ENCODE measurements around the gene MS4A1. TPM values are rescaled to one million over a fixed set of nuclear protein-coding genes. Genes with fewer than 3 reads are reported as not detected.

Gene MS4A1
- polyA plus RNA-seq, 1 of the 3 experiments (the other 2 are of a cell fraction): not detected

DNA sequence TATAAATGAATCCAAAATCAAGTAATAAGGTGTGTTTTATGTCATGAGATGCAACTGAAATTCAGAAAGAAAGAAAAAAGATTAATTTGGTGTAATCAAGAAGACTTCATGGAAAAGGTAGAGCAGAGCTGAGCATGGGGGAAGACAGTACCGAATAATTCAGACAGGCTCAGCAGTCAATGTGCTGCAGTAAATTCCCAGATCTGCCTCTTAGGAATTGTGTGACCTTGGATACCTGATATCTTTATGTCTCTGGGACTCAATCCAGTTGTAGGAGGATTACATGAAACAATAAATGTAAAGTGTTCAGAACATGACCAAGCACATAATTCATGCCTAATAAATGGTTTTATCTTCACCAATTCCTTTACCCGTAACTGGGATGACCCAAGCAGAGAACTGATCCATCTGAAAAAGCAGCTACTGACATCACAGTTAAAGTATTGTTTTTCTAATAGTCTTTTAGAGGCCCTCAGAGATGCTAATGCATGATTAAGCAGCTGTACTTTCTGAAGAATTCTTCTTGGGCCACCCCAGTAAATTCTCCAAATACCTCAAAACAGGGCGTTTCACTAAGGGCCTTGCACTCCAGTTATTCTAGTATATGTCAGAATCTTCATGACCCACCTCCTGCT, 44.7 kb downstream of the MS4A1 start:
- H3K27me3 ChIP-seq (ENCODE audit: insufficient read depth): no peaks in the 10 kb centered on the region
- TF ChIP-seq NFIC (IDR thresholded peaks at IDR 0.05; ENCODE audit: borderline replicate concordance): no peak
- TF ChIP-seq RCOR1 (IDR thresholded peaks at IDR 0.05; ENCODE audit: low read length): no peak
- 2% methylated on average over 3 of the region's 3 CpGs for WGBS (ENCODE audit: low lambda C conversion rate)

DNA sequence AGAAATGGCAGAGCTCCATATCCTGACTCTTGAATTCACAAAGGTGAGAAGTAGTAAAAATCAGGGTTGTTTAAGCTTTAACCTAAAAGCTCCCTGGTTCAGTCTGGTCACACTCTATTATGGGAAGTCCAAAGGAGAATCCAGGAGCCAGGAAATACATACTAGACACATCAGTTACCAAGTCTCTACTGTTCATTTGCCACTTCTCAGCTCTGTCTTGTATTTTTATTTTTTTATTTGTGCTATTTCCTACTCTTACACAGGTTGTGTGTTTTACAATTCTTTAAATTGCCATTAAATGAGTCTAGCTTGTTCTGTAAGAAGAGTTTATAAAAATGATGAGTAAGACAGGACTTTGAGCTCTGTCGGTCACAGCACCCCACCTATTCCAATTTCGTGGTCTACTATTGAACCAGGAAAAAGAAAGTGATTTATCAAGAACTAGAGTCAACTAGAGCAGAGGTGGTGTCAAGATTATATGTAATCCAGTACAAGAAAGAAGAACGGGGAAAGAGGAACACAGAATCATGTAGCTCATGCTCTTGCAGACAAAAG, 46.7 kb downstream of the MS4A1 start:
- no peak overlapping the region for H2AFZ ChIP-seq (ENCODE audit: low read depth)
- no peak overlapping the region for H3K9ac ChIP-seq
- WGBS (ENCODE audit: low lambda C conversion rate): under 1% methylated on average over 3 of the region's 3 CpGs
- H3K4me3 ChIP-seq (ENCODE audit: low read depth in 2 of 2, low read length in 1 of 2): no peak overlapping the region
- H3F3A ChIP-seq (replicated peaks; ENCODE audit: insufficient read depth): no peaks in the 10 kb centered on the region
- DNase-seq: no peak
- CTCF ChIA-PET: no interaction called here
- H3K4me1 ChIP-seq (ENCODE audit: control insufficient read depth in 1 of 2, insufficient read depth in 2 of 2, low read depth in 1 of 2, low read length in 1 of 2): no peaks in the 10 kb centered on the region
- H3K36me3 ChIP-seq (replicated peaks in 1 of 2; ENCODE audit: control insufficient read depth in 1 of 2, insufficient read depth in 2 of 2, low read length in 1 of 2): no peaks in the 10 kb centered on the region
- H3K79me2 ChIP-seq (ENCODE audit: insufficient read depth): no peaks in the 10 kb centered on the region
- no peak overlapping the region for H3K4me2 ChIP-seq
- no peaks in the 10 kb centered on the region for H3K27me3 ChIP-seq (ENCODE audit: insufficient read depth)
- no peaks in the 10 kb centered on the region for H3K9me2 ChIP-seq
- TF ChIP-seq RFX5 (IDR thresholded peaks at IDR 0.05; ENCODE audit: low read length): no peak
- TF ChIP-seq, protein P1, sequence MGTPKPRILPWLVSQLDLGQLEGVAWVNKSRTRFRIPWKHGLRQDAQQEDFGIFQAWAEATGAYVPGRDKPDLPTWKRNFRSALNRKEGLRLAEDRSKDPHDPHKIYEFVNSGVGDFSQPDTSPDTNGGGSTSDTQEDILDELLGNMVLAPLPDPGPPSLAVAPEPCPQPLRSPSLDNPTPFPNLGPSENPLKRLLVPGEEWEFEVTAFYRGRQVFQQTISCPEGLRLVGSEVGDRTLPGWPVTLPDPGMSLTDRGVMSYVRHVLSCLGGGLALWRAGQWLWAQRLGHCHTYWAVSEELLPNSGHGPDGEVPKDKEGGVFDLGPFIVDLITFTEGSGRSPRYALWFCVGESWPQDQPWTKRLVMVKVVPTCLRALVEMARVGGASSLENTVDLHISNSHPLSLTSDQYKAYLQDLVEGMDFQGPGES (IDR thresholded peaks at IDR 0.05; ENCODE audit: low read depth, low read length): no peak
- TF ChIP-seq FOXM1 (IDR thresholded peaks at IDR 0.05; ENCODE audit: low read depth): no peak
- no peak for TF ChIP-seq YY1 (IDR thresholded peaks at IDR 0.05; ENCODE audit: low read depth)
- POLR2A ChIA-PET: no interaction called here
- H3K9me3 ChIP-seq: no peaks in the 10 kb centered on the region
- H4K20me1 ChIP-seq (ENCODE audit: insufficient read depth): no peaks in the 10 kb centered on the region
- no peak overlapping the region for H3K27ac ChIP-seq (ENCODE audit: low read depth in 2 of 2, low read length in 1 of 2)

More for the DNA sequence above, 44.7 kb downstream of the MS4A1 start:
- Histone ChIP-seq H3K9me3 (no peaks in the 10 kb centered on the region), H3K4me3 (ENCODE audit: low read depth in 2 of 2, low read length in 1 of 2) (no peak overlapping the region), H3F3A (replicated peaks; ENCODE audit: insufficient read depth) (no peaks in the 10 kb centered on the region), H3K4me1 (ENCODE audit: control insufficient read depth in 1 of 2, insufficient read depth in 2 of 2, low read depth in 1 of 2, low read length in 1 of 2) (no peaks in the 10 kb centered on the region), H4K20me1 (ENCODE audit: insufficient read depth) (no peaks in the 10 kb centered on the region), H3K79me2 (ENCODE audit: insufficient read depth) (no peaks in the 10 kb centered on the region), H3K9ac (no peak overlapping the region), H2AFZ (ENCODE audit: low read depth) (no peak overlapping the region), H3K4me2 (no peak overlapping the region), H3K9me2 (no peaks in the 10 kb centered on the region), H3K36me3 (replicated peaks in 1 of 2; ENCODE audit: control insufficient read depth in 1 of 2, insufficient read depth in 2 of 2, low read length in 1 of 2) (no peaks in the 10 kb centered on the region), H3K27ac (ENCODE audit: low read depth in 2 of 2, low read length in 1 of 2) (peak overlapping the region in 1 of 2 experiments; percentile 30; a peak in 2 of 4 replicates)
- no peak for DNase-seq
- POLR2A ChIA-PET: no interaction called here
- CTCF ChIA-PET: no interaction called here

- no peaks in the 10 kb centered on the region for H3K27me3 ChIP-seq (ENCODE audit: insufficient read depth)
- POLR2A ChIA-PET: no interaction called here
- H4K20me1 ChIP-seq (ENCODE audit: insufficient read depth): no peaks in the 10 kb centered on the region
- no peak for DNase-seq
- H3K36me3 ChIP-seq (replicated peaks in 1 of 2; ENCODE audit: control insufficient read depth in 1 of 2, insufficient read depth in 2 of 2, low read length in 1 of 2): no peaks in the 10 kb centered on the region
- H3K79me2 ChIP-seq (ENCODE audit: insufficient read depth): no peaks in the 10 kb centered on the region
- H3K4me1 ChIP-seq (ENCODE audit: control insufficient read depth in 1 of 2, insufficient read depth in 2 of 2, low read depth in 1 of 2, low read length in 1 of 2): no peaks in the 10 kb centered on the region
- CTCF ChIA-PET: no interaction called here
- H3K4me2 ChIP-seq: no peak overlapping the region
- no peak overlapping the region for H2AFZ ChIP-seq (ENCODE audit: low read depth)
- H3K9ac ChIP-seq: no peak overlapping the region
- no peaks in the 10 kb centered on the region for H3K9me3 ChIP-seq
- no peak overlapping the region for H3K4me3 ChIP-seq (ENCODE audit: low read depth in 2 of 2, low read length in 1 of 2)
- no peaks in the 10 kb centered on the region for H3F3A ChIP-seq (replicated peaks; ENCODE audit: insufficient read depth)
- TF ChIP-seq NFIC (IDR thresholded peaks at IDR 0.05; ENCODE audit: borderline replicate concordance) (no peak), RCOR1 (IDR thresholded peaks at IDR 0.05; ENCODE audit: low read length) (no peak), RAD21 (IDR thresholded peaks at IDR 0.05; ENCODE audit: low read length) (no peak), USF1 (IDR thresholded peaks at IDR 0.05; ENCODE audit: borderline replicate concordance, low read depth) (no peak), EZH2phosphoT487 (IDR thresholded peaks at IDR 0.05; ENCODE audit: borderline replicate concordance, low read depth) (no peak), MEF2A (IDR thresholded peaks at IDR 0.05; ENCODE audit: borderline replicate concordance, low read depth) (no peak), YY1 (IDR thresholded peaks at IDR 0.05; ENCODE audit: low read depth) (no peak), CTCF (IDR thresholded peaks at IDR 0.05) (no peak), GABPA (IDR thresholded peaks at IDR 0.05; ENCODE audit: low read depth) (no peak), CHD2 (IDR thresholded peaks at IDR 0.05; ENCODE audit: low read length, partially characterized antibody) (no peak)
- TF ChIP-seq, protein P2, sequence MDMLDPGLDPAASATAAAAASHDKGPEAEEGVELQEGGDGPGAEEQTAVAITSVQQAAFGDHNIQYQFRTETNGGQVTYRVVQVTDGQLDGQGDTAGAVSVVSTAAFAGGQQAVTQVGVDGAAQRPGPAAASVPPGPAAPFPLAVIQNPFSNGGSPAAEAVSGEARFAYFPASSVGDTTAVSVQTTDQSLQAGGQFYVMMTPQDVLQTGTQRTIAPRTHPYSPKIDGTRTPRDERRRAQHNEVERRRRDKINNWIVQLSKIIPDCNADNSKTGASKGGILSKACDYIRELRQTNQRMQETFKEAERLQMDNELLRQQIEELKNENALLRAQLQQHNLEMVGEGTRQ (IDR thresholded peaks at IDR 0.05; ENCODE audit: borderline replicate concordance, low read depth, low read length): no peak
- 1% methylated on average over 3 of the region's 3 CpGs for WGBS (ENCODE audit: low lambda C conversion rate)
- no peak overlapping the region for H3K27ac ChIP-seq (ENCODE audit: low read depth in 2 of 2, low read length in 1 of 2)
- H3K9me2 ChIP-seq: no peaks in the 10 kb centered on the region
Observed at GRCh38 chr11:60504219-60504905, 48.7 kb downstream of the MS4A1 start.
